HEK293T (cell line): Measurements from ENCODE around the gene WASHC2C.
"Not testable (repeated sequence)": the region's sequence is repeated elsewhere in the genome, so short reads cannot be mapped to it uniquely, and the experiment has no call there.

Experiments
- ARNT ChIP-seq: fragments of 450-650 bp; IDR thresholded peaks from 2 replicates; pipeline ENCODE4 v1.6.1; 2017; ENCODE audit warnings: mild to moderate bottlenecking
- BHLHE40 ChIP-seq: fragments of 450-650 bp; IDR thresholded peaks from 2 replicates; pipeline ENCODE4 v1.6.1; 2016; ENCODE audit warnings: mild to moderate bottlenecking, moderate library complexity, borderline replicate concordance
- CTBP1 ChIP-seq: fragments of 450-650 bp; IDR thresholded peaks from 2 replicates; pipeline ENCODE4 v1.6.1; 2016; ENCODE audit warnings: borderline replicate concordance
- ELF4 ChIP-seq: fragments of 450-650 bp; IDR thresholded peaks from 2 replicates; pipeline ENCODE4 v1.6.1; 2017; ENCODE audit warnings: antibody characterized with exemption
- FOXA1 ChIP-seq: fragments of 450-650 bp; IDR thresholded peaks from 2 replicates; pipeline ENCODE4 v1.6.1; 2016; ENCODE audit warnings: mild to moderate bottlenecking
- NFRKB ChIP-seq: fragments of 450-650 bp; IDR thresholded peaks from 2 replicates; pipeline ENCODE4 v1.6.1; 2016; ENCODE audit warnings: mild to moderate bottlenecking, moderate library complexity
- SP1 ChIP-seq: fragments of 450-650 bp; IDR thresholded peaks from 2 replicates; pipeline ENCODE4 v1.6.1; 2017
- SUZ12 ChIP-seq: fragments of 450-650 bp; IDR thresholded peaks from 2 replicates; pipeline ENCODE4 v1.6.1; 2016; ENCODE audit warnings: mild to moderate bottlenecking
- TARDBP ChIP-seq: fragments of 450-650 bp; IDR thresholded peaks from 2 replicates; pipeline ENCODE4 v1.6.1; 2016
- ZNF384 ChIP-seq: fragments of 450-650 bp; IDR thresholded peaks from 2 replicates; pipeline ENCODE4 v1.6.1; 2016
- TF ChIP-seq, protein P1 (sequence below): fragments of 450-650 bp; IDR thresholded peaks from 2 replicates; pipeline ENCODE4 v1.6.1; 2016

DNA sequence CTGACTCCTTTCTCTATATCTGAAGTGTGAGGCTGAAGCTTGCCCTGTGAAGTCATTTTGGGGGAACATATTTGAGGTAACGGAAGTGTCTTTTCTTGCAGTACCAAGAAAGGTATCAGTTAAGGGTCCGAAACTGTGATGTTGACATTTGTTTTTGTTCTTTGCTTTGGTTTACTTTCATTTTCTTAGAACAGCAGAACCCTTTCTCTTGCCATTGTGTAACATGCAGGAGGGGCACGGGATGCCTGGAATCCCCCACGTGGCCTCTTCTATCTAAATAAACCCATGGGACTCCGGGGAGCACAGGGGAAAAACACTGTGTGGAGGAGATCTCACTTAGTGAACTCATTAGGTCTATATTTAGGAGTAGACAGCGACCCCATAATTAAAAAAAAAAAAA lies 34.6 kb downstream of the WASHC2C start:
- not testable (repeated sequence) for TF ChIP-seq BHLHE40, NFRKB, ELF4, SP1, TARDBP, ZNF384, FOXA1, ARNT, SUZ12, CTBP1
- TF ChIP-seq, protein P1, sequence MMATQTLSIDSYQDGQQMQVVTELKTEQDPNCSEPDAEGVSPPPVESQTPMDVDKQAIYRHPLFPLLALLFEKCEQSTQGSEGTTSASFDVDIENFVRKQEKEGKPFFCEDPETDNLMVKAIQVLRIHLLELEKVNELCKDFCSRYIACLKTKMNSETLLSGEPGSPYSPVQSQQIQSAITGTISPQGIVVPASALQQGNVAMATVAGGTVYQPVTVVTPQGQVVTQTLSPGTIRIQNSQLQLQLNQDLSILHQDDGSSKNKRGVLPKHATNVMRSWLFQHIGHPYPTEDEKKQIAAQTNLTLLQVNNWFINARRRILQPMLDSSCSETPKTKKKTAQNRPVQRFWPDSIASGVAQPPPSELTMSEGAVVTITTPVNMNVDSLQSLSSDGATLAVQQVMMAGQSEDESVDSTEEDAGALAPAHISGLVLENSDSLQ = not testable (repeated sequence)
